ENCODE results near the gene MAP3K12.

MAP3K12 gene

GRCh38 chr12:53507603-53507885 lies 8.3 kb upstream of the MAP3K12 start:
- no peak overlapping the region for H3K4me3 ChIP-seq (ENCODE audit: low read depth, low read length)
- TF ChIP-seq CTCF (IDR thresholded peaks at IDR 0.05; ENCODE audit: low read depth, low read length): no peak

DNA sequence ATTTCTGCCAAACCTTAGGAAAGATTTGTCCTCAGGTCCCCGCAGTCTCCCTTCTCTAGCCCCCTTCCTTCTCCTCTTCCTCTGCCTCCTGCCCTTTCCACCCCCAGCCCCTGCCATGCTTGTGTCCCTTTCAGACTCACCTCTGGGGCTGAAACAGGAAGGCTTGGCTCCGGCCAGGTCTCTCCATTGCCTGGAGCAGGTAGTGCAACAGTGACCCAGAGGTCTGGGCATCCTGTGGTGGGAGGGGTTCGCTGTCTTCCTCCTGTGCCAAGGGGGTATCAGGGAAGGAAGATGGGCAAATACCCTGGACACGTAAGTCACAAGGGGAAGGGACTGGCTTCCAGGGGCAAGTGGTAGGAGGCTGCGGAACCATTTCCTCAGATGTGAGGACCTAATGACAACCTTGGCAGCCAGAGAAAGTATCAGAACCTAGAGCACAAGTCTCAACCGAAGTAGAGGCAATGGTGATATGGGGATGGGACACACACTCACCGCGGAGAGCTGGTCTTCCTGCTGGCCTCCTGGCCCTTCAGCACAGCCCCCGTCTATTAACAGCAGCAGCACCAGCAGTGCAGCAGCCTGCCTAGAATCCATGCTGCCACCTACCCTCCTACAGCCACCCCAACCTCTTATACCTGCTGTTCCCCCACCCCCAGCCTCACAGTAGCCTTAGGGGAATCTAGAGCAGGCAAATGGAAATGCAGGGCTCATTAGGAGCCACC lies 7.8 kb upstream of the MAP3K12 start, which contains the start of gene NPFF:
TSS of gene NPFF (minus strand) at position 604 of the 722 bp plus-strand sequence. CDS start at position 594, 10 bp downstream.
- no peak within 1 kb of the TSS for H3K4me3 ChIP-seq (ENCODE audit: low read depth, low read length)
- no peak for TF ChIP-seq CTCF (IDR thresholded peaks at IDR 0.05; ENCODE audit: low read depth, low read length)

- TF ChIP-seq CTCF (IDR thresholded peaks at IDR 0.05; ENCODE audit: low read depth, low read length): no peak
Measured at GRCh38 chr12:53506450-53506785, 7.2 kb upstream of the MAP3K12 start.

GRCh38 chr12:53505555-53506449 lies 6.5 kb upstream of the MAP3K12 start:
- H3K4me3 ChIP-seq (ENCODE audit: low read depth, low read length): no peak overlapping the region
- no peak for TF ChIP-seq CTCF (IDR thresholded peaks at IDR 0.05; ENCODE audit: low read depth, low read length)

More at GRCh38 chr12:53506450-53506785, 7.2 kb upstream of the MAP3K12 start:
- H3K4me3 ChIP-seq (ENCODE audit: low read depth, low read length): no peak overlapping the region

- no peak overlapping the region for H3K4me3 ChIP-seq (ENCODE audit: low read depth, low read length)
- TF ChIP-seq CTCF (IDR thresholded peaks at IDR 0.05; ENCODE audit: low read depth, low read length): no peak
Measured at GRCh38 chr12:53505086-53505485, 5.8 kb upstream of the MAP3K12 start.

- no peak overlapping the region for H3K4me3 ChIP-seq (ENCODE audit: low read depth, low read length)
- no peak for TF ChIP-seq CTCF (IDR thresholded peaks at IDR 0.05; ENCODE audit: low read depth, low read length)
Measured at GRCh38 chr12:53504004-53504920, 5.0 kb upstream of the MAP3K12 start.
